Measurements from ENCODE around the gene TMEM80.

Gene TMEM80

GRCh38 chr11:695288-695537, 403 bp upstream of the TMEM80 start:
- peaks cover 54% of the 10 kb centered on the region for H3K79me2 ChIP-seq (ENCODE audit: low read length)

GRCh38 chr11:696955-697491, 1.4 kb downstream of the TMEM80 start:
- peak overlapping the region; percentile 85 for H3K4me2 ChIP-seq (ENCODE audit: low read length)
- peak overlapping the region; percentile 81 for H3K4me3 ChIP-seq (ENCODE audit: low read length)
- H3K79me2 ChIP-seq (ENCODE audit: low read length) = peaks cover 38% of the 10 kb centered on the region
- peak overlapping the region; percentile 91 for H3K9ac ChIP-seq (ENCODE audit: low read length)
- 0 out of 2 replicates have a peak, but pooled peaks cover 3% of the 10 kb centered on the region for H4K20me1 ChIP-seq (ENCODE audit: insufficient read depth, low read length)
- H3K9me3 ChIP-seq (ENCODE audit: insufficient read depth, low read length) = no peaks in the 10 kb centered on the region
- H3K4me1 ChIP-seq (ENCODE audit: low read length) = peaks cover 35% of the 10 kb centered on the region
- TF ChIP-seq EZH2phosphoT487 (IDR thresholded peaks at IDR 0.05; ENCODE audit: low read depth) = no peak
- TF ChIP-seq CTCF (IDR thresholded peaks at IDR 0.05; ENCODE audit: low read depth, low read length) = no peak
- no peaks in the 10 kb centered on the region for H3K27me3 ChIP-seq (ENCODE audit: low read depth, low read length)
- peak overlapping the region; percentile 90 for H3K27ac ChIP-seq (ENCODE audit: low read length)
- H3K36me3 ChIP-seq (replicated peaks; ENCODE audit: low read depth, low read length) = no peaks in the 10 kb centered on the region
- no peak overlapping the region for H2AFZ ChIP-seq (ENCODE audit: low read depth, low read length)

More at GRCh38 chr11:695288-695537, 403 bp upstream of the TMEM80 start:
- H3K27me3 ChIP-seq (ENCODE audit: low read depth, low read length) = no peaks in the 10 kb centered on the region
- H3K27ac ChIP-seq (ENCODE audit: low read length) = peak overlapping the region; percentile 90
- peak overlapping the region; percentile 42 for H3K4me2 ChIP-seq (ENCODE audit: low read length)
- H2AFZ ChIP-seq (ENCODE audit: low read depth, low read length) = peak overlapping the region; percentile 65; the same call in 1 of the 2 replicates
- H4K20me1 ChIP-seq (ENCODE audit: insufficient read depth, low read length) = peaks cover 11% of the 10 kb centered on the region; the same call in 1 of the 2 replicates
- H3K36me3 ChIP-seq (replicated peaks; ENCODE audit: low read depth, low read length) = no peaks in the 10 kb centered on the region
- H3K4me1 ChIP-seq (ENCODE audit: low read length) = peaks cover 35% of the 10 kb centered on the region
- TF ChIP-seq EZH2phosphoT487 (IDR thresholded peaks at IDR 0.05; ENCODE audit: low read depth) (no peak), CTCF (IDR thresholded peaks at IDR 0.05; ENCODE audit: low read depth, low read length) (no peak)
- no peaks in the 10 kb centered on the region for H3K9me3 ChIP-seq (ENCODE audit: insufficient read depth, low read length)
- H3K4me3 ChIP-seq (ENCODE audit: low read length) = peak overlapping the region; percentile 81
- H3K9ac ChIP-seq (ENCODE audit: low read length) = peak overlapping the region; percentile 91

GRCh38 chr11:697811-698311, 2.2 kb downstream of the TMEM80 start:
- peak overlapping the region; percentile 81 for H3K4me3 ChIP-seq (ENCODE audit: low read length)
- TF ChIP-seq CTCF (IDR thresholded peaks at IDR 0.05; ENCODE audit: low read depth, low read length) (no peak), EZH2phosphoT487 (IDR thresholded peaks at IDR 0.05; ENCODE audit: low read depth) (no peak)
- H4K20me1 ChIP-seq (ENCODE audit: insufficient read depth, low read length) = no peaks in the 10 kb centered on the region
- peak overlapping the region; percentile 91 for H3K9ac ChIP-seq (ENCODE audit: low read length)
- H3K36me3 ChIP-seq (replicated peaks; ENCODE audit: low read depth, low read length) = no peaks in the 10 kb centered on the region
- peak overlapping the region; percentile 85 for H3K4me2 ChIP-seq (ENCODE audit: low read length)
- peak overlapping the region; percentile 90 for H3K27ac ChIP-seq (ENCODE audit: low read length)
- no peaks in the 10 kb centered on the region for H3K9me3 ChIP-seq (ENCODE audit: insufficient read depth, low read length)
- H3K79me2 ChIP-seq (ENCODE audit: low read length) = peaks cover 30% of the 10 kb centered on the region
- H3K4me1 ChIP-seq (ENCODE audit: low read length) = peaks cover 35% of the 10 kb centered on the region
- no peak overlapping the region for H2AFZ ChIP-seq (ENCODE audit: low read depth, low read length)
- H3K27me3 ChIP-seq (ENCODE audit: low read depth, low read length) = no peaks in the 10 kb centered on the region

GRCh38 chr11:698493-699115, 3.0 kb downstream of the TMEM80 start:
- H3K4me2 ChIP-seq (ENCODE audit: low read length) = peak overlapping the region; percentile 85
- H3K4me3 ChIP-seq (ENCODE audit: low read length) = no peak overlapping the region; the same call in 1 of the 2 replicates
- H3K4me1 ChIP-seq (ENCODE audit: low read length) = peaks cover 31% of the 10 kb centered on the region
- no peaks in the 10 kb centered on the region for H3K9me3 ChIP-seq (ENCODE audit: insufficient read depth, low read length)
- H3K79me2 ChIP-seq (ENCODE audit: low read length) = peaks cover 22% of the 10 kb centered on the region
- H3K36me3 ChIP-seq (replicated peaks; ENCODE audit: low read depth, low read length) = no peaks in the 10 kb centered on the region
- H3K27me3 ChIP-seq (ENCODE audit: low read depth, low read length) = no peaks in the 10 kb centered on the region
- H3K9ac ChIP-seq (ENCODE audit: low read length) = no peak overlapping the region
- H4K20me1 ChIP-seq (ENCODE audit: insufficient read depth, low read length) = no peaks in the 10 kb centered on the region
- H3K27ac ChIP-seq (ENCODE audit: low read length) = no peak overlapping the region
- TF ChIP-seq EZH2phosphoT487 (IDR thresholded peaks at IDR 0.05; ENCODE audit: low read depth) = no peak
- no peak for TF ChIP-seq CTCF (IDR thresholded peaks at IDR 0.05; ENCODE audit: low read depth, low read length)
- no peak overlapping the region for H2AFZ ChIP-seq (ENCODE audit: low read depth, low read length)
